WTC11 (cell line): ENCODE data around the gene TMC8. TPM values are rescaled to one million over a fixed set of nuclear protein-coding genes. Genes with fewer than 3 reads are reported as not detected.
"Not testable (repeated sequence)": the region's sequence is repeated elsewhere in the genome, so short reads cannot be mapped to it uniquely, and the experiment has no call there.

Experiments used
- ATAC-seq: fragments of 200-7000 bp; cut with Tn5 transposase; 2 replicates; pipeline ENCODE4 v1.10.0; 2021; ENCODE audit warnings: mild to moderate bottlenecking, moderate library complexity
- CTCF ChIA-PET: fragments of 300-600 bp; sonication (Branson Sonifier 250); formaldehyde crosslinking; loops from one replicate; lab custom pipeline; 2021; ENCODE audit warnings: antibody characterized with exemption; lab: Charles Lee
- POLR2A ChIA-PET: fragments of 350-600 bp; sonication (Branson Sonifier 250); formaldehyde crosslinking; loops from one replicate; lab custom pipeline; 2021; ENCODE audit warnings: antibody characterized with exemption; lab: Charles Lee
- DNase-seq: peaks from one replicate; pipeline ENCODE4 v3.0.0; 2021; ENCODE audit warnings: low spot score
- H3K27ac Mint-ChIP-seq: 2 replicates; pipeline ENCODE4 v1.8.0; 2021; ENCODE audit warnings: mixed read lengths
- H3K27me3 Mint-ChIP-seq: 2 replicates; pipeline ENCODE4 v1.8.0; 2021; ENCODE audit warnings: low read depth, mild to moderate bottlenecking, moderate library complexity, mixed read lengths
- H3K36me3 Mint-ChIP-seq: 2 replicates; pipeline ENCODE4 v1.8.0; 2021; ENCODE audit warnings: mixed read lengths
- H3K4me1 Mint-ChIP-seq: 2 replicates; pipeline ENCODE4 v1.8.0; 2022; ENCODE audit warnings: mixed read lengths
- H3K4me3 Mint-ChIP-seq: 2 replicates; pipeline ENCODE4 v1.8.0; 2021; ENCODE audit warnings: mild to moderate bottlenecking, moderate library complexity, mixed read lengths
- H3K9me3 Mint-ChIP-seq: 2 replicates; pipeline ENCODE4 v1.8.0; 2021; ENCODE audit warnings: mixed read lengths
- CREB1 ChIP-seq: sonication (generic); formaldehyde crosslinking; IDR thresholded peaks from 2 replicates; pipeline ENCODE4 v1.8.0; 2023; ENCODE audit warnings: mild to moderate bottlenecking, missing genetic modification reagents
- EMX1 ChIP-seq: fragments of 250-450 bp; sonication (Bioruptor Pico); IDR thresholded peaks from 2 replicates; pipeline ENCODE4 v1.8.0; 2021; ENCODE audit warnings: mild to moderate bottlenecking
- FOXP1 ChIP-seq: sonication (generic); formaldehyde crosslinking; IDR thresholded peaks from 2 replicates; pipeline ENCODE4 v1.8.0; 2022; ENCODE audit warnings: missing genetic modification reagents, mild to moderate bottlenecking, moderate library complexity, borderline replicate concordance
- NFATC4 ChIP-seq: fragments of 250-450 bp; sonication (Bioruptor Pico); IDR thresholded peaks from 2 replicates; pipeline ENCODE4 v1.9.0; 2021; ENCODE audit warnings: mild to moderate bottlenecking
- NFYB ChIP-seq: sonication (generic); formaldehyde crosslinking; conservative IDR thresholded peaks from 2 replicates; pipeline ENCODE4 v1.8.0; 2022; ENCODE audit warnings: low read depth, missing genetic modification reagents
- NR2C2 ChIP-seq: sonication (generic); formaldehyde crosslinking; IDR thresholded peaks from 2 replicates; pipeline ENCODE4 v1.8.0; 2022; ENCODE audit warnings: mild to moderate bottlenecking, missing genetic modification reagents
- PRRX2 ChIP-seq: fragments of 250-450 bp; sonication (Bioruptor Pico); IDR thresholded peaks from 2 replicates; pipeline ENCODE4 v1.8.0; 2021; ENCODE audit warnings: mild to moderate bottlenecking
- TP53 ChIP-seq: sonication (generic); formaldehyde crosslinking; IDR thresholded peaks from 2 replicates; pipeline ENCODE4 v1.8.1; 2023; ENCODE audit warnings: mild to moderate bottlenecking, missing genetic modification reagents
- ZNF671 ChIP-seq: fragments of 250-450 bp; sonication (Bioruptor Pico); IDR thresholded peaks from 2 replicates; pipeline ENCODE4 v1.8.0; 2021; ENCODE audit warnings: mild to moderate bottlenecking
- total RNA-seq: library from RNA; stranded (reverse); gene quantifications from 3 replicates; pipeline ENCODE4 v1.2.3, GENCODE V29; 2021
- TF ChIP-seq, protein P1 (sequence below): fragments of 250-450 bp; sonication (Bioruptor Pico); IDR thresholded peaks from 2 replicates; pipeline ENCODE4 v1.9.0; 2021; ENCODE audit warnings: mild to moderate bottlenecking
- TF ChIP-seq, protein P2 (sequence below): sonication (generic); formaldehyde crosslinking; IDR thresholded peaks from 2 replicates; pipeline ENCODE4 v1.8.0; 2023; ENCODE audit warnings: mild to moderate bottlenecking, missing genetic modification reagents
- TF ChIP-seq, protein P3 (sequence below): sonication (generic); formaldehyde crosslinking; IDR thresholded peaks from 2 replicates; pipeline ENCODE4 v1.8.0; 2022; ENCODE audit warnings: mild to moderate bottlenecking, missing genetic modification reagents
- TF ChIP-seq, protein P4 (sequence below): sonication (generic); formaldehyde crosslinking; IDR thresholded peaks from 2 replicates; pipeline ENCODE4 v1.8.1; 2022; ENCODE audit warnings: low read depth, mild to moderate bottlenecking, moderate library complexity, missing genetic modification reagents, borderline replicate concordance

Gene TMC8
- total RNA-seq, 1 experiment from 2014 or later, result 3.7 TPM

DNA sequence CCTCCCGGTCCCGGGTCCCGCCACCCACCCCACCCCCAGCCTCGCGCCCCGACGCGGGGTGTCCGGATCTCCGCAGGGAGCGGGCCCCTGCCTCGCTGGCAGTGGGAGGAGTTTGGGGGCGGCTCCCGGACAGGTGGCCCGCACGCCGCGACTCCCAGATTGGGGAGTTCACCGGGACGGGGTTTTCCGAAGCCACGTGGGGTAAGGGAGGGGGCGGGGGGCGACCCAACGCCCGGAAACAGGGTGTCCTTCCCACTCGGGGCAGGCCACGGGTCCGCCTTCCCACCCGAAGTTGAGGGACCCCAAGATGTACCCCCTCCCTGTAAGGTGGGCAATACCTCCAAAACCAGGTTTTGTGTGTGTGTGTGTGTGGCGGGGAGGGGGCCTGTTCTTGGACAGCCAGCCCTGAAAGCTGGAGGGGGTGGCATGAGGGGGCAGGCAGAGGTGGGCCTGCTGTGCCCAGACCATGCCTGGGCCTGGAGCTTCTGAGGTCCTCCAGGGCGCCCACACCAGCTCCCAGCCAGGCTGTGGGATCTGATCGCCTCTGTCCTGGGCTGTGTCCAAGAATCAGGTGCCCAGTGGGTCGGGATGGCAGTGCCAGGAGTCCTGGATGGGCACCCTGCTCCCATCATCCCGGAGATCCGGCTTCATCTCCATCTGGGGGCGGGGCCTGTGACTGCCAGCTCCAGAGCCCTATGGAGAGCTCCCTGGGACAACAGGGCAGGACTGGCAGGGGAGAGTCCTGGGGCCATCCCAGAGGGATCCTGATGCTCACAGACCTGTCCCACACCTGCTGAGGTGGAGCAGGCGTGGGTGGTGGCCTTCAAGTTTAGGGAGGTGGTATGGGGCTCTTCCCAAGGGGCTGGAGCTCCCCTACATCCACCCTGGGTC is 38.6 kb downstream of the TMC8 start:
- H3K4me1 Mint-ChIP-seq, result peaks cover 40% of the 10 kb centered on the region
- H3K4me3 Mint-ChIP-seq, result peak overlapping the region; percentile 70
- H3K36me3 Mint-ChIP-seq, result peaks cover 16% of the 10 kb centered on the region
- ChIA-PET POLR2A (interaction anchor here (0.9 to 1.2 kb wide), 2 partner anchors 17 to 41 kb away, joined by 4 to 5 read pairs; partner anchors contain the start of genes TK1 and TMC6), CTCF (interaction anchor here (0.8 to 4.4 kb wide), 8 partner anchors 9 to 192 kb away, joined by 3 to 27 read pairs (median 4); partner anchors contain the start of genes AFMID and TK1)
- H3K27me3 Mint-ChIP-seq, result no peaks in the 10 kb centered on the region
- DNase-seq, result peak; percentile 66
- H3K9me3 Mint-ChIP-seq, result no peaks in the 10 kb centered on the region
- no peak for TF ChIP-seq FOXP1
- peak; percentile 17; the same call in 1 of the 2 replicates for TF ChIP-seq NFYB
- H3K27ac Mint-ChIP-seq, result no peak overlapping the region
- peak; percentile 52 for ATAC-seq

DNA sequence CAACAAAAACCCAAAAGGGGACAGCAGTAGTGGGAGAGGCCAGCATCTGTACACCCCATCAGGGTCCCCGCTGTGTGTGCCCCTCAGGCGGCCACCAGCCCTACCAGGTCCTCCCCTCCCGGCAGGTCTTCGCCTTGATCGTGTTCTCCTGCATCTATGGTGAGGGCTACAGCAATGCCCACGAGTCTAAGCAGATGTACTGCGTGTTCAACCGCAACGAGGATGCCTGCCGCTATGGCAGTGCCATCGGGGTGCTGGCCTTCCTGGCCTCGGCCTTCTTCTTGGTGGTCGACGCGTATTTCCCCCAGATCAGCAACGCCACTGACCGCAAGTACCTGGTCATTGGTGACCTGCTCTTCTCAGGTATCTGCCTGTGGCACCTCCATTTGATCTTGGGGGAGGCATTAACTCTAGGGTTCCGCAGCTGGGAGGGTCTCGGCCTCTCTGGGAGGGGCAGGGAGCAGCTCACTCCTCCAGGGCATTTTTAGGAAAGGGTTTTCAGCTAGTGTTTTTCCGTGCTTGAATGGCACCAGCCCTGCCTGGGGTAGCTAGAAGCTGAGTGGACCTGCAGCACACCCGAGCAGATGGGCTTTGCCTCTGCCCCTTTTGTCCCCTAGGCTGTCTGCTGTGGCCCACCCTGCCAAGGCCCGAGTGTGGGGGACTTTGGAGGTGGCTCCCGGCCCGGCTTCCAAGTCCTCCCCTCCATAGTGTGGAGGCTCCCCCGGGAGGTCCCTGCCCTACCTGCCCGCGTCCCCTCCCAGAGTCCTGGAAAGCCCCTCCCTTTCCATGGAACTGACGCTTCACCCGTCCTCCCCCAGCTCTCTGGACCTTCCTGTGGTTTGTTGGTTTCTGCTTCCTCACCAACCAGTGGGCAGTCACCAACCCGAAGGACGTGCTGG is 40.4 kb downstream of the TMC8 start:
- no peak for DNase-seq
- ChIA-PET POLR2A (interaction anchor here (0.6 kb wide), 1 partner anchor 11 kb away, joined by 7 read pairs; no protein-coding TSS in a partner anchor), CTCF (interaction anchor here (0.6 to 4.4 kb wide), 5 partner anchors 16 to 86 kb away, joined by 3 to 27 read pairs (median 11); partner anchors contain the start of genes AFMID and TK1)
- H3K4me1 Mint-ChIP-seq, result peaks cover 47% of the 10 kb centered on the region
- peak overlapping the region; percentile 29; the same call in 1 of the 2 replicates for H3K4me3 Mint-ChIP-seq
- TF ChIP-seq ZNF671 (CRISPR knock-in tag), result no peak
- 0 out of 2 replicates have a peak, but pooled peaks have one; percentile 42 for TF ChIP-seq NFATC4 (CRISPR knock-in tag)
- 0 out of 2 replicates have a peak, but pooled peaks have one; percentile 22 for TF ChIP-seq EMX1 (CRISPR knock-in tag)
- H3K27ac Mint-ChIP-seq, result peak overlapping the region; percentile 72
- H3K27me3 Mint-ChIP-seq, result no peaks in the 10 kb centered on the region
- peaks cover 25% of the 10 kb centered on the region for H3K36me3 Mint-ChIP-seq
- ATAC-seq, result no peak
- no peaks in the 10 kb centered on the region for H3K9me3 Mint-ChIP-seq

DNA sequence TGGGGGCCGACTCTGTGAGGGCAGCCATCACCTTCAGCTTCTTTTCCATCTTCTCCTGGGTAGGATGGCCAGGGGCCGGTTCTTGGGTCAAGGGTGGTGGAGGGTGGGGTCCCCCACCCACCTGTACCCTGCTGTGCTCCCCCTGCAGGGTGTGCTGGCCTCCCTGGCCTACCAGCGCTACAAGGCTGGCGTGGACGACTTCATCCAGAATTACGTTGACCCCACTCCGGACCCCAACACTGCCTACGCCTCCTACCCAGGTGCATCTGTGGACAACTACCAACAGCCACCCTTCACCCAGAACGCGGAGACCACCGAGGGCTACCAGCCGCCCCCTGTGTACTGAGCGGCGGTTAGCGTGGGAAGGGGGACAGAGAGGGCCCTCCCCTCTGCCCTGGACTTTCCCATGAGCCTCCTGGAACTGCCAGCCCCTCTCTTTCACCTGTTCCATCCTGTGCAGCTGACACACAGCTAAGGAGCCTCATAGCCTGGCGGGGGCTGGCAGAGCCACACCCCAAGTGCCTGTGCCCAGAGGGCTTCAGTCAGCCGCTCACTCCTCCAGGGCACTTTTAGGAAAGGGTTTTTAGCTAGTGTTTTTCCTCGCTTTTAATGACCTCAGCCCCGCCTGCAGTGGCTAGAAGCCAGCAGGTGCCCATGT is 41.1 kb downstream of the TMC8 start:
- Mint-ChIP-seq H3K27ac (peak overlapping the region; percentile 84; the same call in 1 of the 2 replicates), H3K36me3 (peaks cover 25% of the 10 kb centered on the region), H3K4me1 (peaks cover 52% of the 10 kb centered on the region)
- H3K9me3 Mint-ChIP-seq, H3K4me3 Mint-ChIP-seq, ATAC-seq, DNase-seq, H3K27me3 Mint-ChIP-seq: not testable (repeated sequence)
- POLR2A ChIA-PET, result interaction anchor here (0.6 to 1.4 kb wide), 2 partner anchors 11 to 32 kb away, joined by 4 to 7 read pairs; no protein-coding TSS in a partner anchor
- CTCF ChIA-PET, result interaction anchor here (0.6 to 6.4 kb wide), 4 partner anchors 15 to 87 kb away, joined by 3 to 82 read pairs (median 15); partner anchors contain the start of genes AFMID and TK1

DNA sequence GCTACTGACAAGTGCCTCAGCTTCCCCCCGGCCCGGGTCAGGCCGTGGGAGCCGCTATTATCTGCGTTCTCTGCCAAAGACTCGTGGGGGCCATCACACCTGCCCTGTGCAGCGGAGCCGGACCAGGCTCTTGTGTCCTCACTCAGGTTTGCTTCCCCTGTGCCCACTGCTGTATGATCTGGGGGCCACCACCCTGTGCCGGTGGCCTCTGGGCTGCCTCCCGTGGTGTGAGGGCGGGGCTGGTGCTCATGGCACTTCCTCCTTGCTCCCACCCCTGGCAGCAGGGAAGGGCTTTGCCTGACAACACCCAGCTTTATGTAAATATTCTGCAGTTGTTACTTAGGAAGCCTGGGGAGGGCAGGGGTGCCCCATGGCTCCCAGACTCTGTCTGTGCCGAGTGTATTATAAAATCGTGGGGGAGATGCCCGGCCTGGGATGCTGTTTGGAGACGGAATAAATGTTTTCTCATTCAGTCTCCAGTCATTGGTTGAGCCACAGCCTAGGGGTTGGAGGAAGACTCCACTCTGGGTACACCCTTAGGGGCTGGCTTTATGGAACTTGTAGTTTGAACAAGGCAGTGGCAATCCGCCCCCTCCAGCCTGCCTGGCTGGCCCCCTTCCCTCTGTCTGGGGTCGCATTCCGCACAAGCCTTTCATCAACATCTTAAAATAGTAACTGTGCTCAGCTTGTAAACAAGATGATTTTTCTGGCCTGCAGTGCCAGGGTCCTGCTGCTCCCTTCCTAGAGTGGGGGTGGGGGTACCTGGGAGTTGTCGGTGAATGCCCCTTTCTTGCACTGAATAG is 41.9 kb downstream of the TMC8 start:
- H3K27ac Mint-ChIP-seq, result peak overlapping the region; percentile 84
- ChIA-PET CTCF (interaction anchor here (1.2 to 6.4 kb wide), 3 partner anchors 15 to 88 kb away, joined by 3 to 82 read pairs (median 27); partner anchors contain the start of genes AFMID and TK1), POLR2A (interaction anchor here (1.4 kb wide), 1 partner anchor 33 kb away, joined by 4 read pairs; no protein-coding TSS in a partner anchor)
- TF ChIP-seq NR2C2 (CRISPR knock-in tag) (no peak), TP53 (CRISPR knock-in tag) (no peak), PRRX2 (CRISPR knock-in tag) (0 out of 2 replicates have a peak, but pooled peaks have one; percentile 54), CREB1 (no peak)
- TF ChIP-seq, protein P1, sequence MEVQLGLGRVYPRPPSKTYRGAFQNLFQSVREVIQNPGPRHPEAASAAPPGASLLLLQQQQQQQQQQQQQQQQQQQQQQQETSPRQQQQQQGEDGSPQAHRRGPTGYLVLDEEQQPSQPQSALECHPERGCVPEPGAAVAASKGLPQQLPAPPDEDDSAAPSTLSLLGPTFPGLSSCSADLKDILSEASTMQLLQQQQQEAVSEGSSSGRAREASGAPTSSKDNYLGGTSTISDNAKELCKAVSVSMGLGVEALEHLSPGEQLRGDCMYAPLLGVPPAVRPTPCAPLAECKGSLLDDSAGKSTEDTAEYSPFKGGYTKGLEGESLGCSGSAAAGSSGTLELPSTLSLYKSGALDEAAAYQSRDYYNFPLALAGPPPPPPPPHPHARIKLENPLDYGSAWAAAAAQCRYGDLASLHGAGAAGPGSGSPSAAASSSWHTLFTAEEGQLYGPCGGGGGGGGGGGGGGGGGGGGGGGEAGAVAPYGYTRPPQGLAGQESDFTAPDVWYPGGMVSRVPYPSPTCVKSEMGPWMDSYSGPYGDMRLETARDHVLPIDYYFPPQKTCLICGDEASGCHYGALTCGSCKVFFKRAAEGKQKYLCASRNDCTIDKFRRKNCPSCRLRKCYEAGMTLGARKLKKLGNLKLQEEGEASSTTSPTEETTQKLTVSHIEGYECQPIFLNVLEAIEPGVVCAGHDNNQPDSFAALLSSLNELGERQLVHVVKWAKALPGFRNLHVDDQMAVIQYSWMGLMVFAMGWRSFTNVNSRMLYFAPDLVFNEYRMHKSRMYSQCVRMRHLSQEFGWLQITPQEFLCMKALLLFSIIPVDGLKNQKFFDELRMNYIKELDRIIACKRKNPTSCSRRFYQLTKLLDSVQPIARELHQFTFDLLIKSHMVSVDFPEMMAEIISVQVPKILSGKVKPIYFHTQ, result 0 out of 2 replicates have a peak, but pooled peaks have one; percentile 8
- TF ChIP-seq, protein P2, sequence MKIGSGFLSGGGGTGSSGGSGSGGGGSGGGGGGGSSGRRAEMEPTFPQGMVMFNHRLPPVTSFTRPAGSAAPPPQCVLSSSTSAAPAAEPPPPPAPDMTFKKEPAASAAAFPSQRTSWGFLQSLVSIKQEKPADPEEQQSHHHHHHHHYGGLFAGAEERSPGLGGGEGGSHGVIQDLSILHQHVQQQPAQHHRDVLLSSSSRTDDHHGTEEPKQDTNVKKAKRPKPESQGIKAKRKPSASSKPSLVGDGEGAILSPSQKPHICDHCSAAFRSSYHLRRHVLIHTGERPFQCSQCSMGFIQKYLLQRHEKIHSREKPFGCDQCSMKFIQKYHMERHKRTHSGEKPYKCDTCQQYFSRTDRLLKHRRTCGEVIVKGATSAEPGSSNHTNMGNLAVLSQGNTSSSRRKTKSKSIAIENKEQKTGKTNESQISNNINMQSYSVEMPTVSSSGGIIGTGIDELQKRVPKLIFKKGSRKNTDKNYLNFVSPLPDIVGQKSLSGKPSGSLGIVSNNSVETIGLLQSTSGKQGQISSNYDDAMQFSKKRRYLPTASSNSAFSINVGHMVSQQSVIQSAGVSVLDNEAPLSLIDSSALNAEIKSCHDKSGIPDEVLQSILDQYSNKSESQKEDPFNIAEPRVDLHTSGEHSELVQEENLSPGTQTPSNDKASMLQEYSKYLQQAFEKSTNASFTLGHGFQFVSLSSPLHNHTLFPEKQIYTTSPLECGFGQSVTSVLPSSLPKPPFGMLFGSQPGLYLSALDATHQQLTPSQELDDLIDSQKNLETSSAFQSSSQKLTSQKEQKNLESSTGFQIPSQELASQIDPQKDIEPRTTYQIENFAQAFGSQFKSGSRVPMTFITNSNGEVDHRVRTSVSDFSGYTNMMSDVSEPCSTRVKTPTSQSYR, result no peak
- TF ChIP-seq, protein P3, sequence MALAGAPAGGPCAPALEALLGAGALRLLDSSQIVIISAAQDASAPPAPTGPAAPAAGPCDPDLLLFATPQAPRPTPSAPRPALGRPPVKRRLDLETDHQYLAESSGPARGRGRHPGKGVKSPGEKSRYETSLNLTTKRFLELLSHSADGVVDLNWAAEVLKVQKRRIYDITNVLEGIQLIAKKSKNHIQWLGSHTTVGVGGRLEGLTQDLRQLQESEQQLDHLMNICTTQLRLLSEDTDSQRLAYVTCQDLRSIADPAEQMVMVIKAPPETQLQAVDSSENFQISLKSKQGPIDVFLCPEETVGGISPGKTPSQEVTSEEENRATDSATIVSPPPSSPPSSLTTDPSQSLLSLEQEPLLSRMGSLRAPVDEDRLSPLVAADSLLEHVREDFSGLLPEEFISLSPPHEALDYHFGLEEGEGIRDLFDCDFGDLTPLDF, result no peak
- TF ChIP-seq, protein P4, sequence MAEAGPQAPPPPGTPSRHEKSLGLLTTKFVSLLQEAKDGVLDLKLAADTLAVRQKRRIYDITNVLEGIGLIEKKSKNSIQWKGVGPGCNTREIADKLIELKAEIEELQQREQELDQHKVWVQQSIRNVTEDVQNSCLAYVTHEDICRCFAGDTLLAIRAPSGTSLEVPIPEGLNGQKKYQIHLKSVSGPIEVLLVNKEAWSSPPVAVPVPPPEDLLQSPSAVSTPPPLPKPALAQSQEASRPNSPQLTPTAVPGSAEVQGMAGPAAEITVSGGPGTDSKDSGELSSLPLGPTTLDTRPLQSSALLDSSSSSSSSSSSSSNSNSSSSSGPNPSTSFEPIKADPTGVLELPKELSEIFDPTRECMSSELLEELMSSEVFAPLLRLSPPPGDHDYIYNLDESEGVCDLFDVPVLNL (CRISPR knock-in tag), result no peak

More for the DNA sequence above, 41.9 kb downstream of the TMC8 start:
- no peak overlapping the region; the same call in 1 of the 2 replicates for H3K4me3 Mint-ChIP-seq
- H3K4me1 Mint-ChIP-seq, result peaks cover 52% of the 10 kb centered on the region
- H3K36me3 Mint-ChIP-seq, result peaks cover 25% of the 10 kb centered on the region
- no peaks in the 10 kb centered on the region for H3K27me3 Mint-ChIP-seq
- no peaks in the 10 kb centered on the region for H3K9me3 Mint-ChIP-seq
- ATAC-seq, result peak; percentile 4
- DNase-seq, result peak; percentile 27
